ENCODE measurements around the gene ZDHHC14.

ZDHHC14 gene

DNA sequence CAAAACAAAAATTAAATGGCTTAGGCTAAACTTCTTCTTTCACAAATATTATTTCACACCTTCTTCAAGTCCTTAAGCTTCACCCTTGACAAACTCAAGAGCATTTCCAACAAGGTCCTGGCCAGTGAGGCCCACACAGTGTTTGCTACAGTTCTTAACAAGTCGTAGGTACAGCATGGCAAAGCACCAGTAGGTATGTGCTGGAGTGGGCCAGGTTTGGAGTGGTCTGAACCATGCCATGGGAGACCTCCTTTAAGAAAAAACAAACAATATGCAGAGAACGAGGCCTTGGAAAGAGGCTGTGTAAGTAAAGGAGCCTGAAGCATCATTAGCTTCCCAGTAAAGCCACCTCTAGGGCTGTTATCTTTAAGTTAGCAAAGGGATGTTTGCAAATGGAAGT lies 287.7 kb downstream of the ZDHHC14 start:
- DNase-seq (ENCODE audit: low spot score), result no peak

DNA sequence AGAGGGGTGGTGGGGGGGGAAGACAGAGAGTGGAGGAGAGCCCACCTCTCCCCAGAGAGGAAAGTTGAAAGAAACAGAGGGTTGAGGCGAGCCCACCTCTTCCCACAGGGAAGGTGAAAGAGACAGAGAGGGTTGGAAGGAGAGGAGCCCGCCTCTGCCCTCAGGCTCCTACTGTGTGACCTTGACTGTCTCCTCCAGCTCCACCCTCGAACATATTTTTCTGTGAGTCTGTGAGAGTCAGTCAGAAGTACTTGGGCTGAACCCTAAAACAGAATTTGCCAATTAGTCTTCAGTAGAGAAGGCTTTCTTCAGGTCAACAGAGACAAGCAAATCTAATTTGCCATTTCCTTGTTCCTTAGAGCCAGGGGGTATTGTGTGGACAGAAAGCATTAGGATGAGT lies 288.3 kb downstream of the ZDHHC14 start:
- no peak for DNase-seq (ENCODE audit: low spot score)

DNA sequence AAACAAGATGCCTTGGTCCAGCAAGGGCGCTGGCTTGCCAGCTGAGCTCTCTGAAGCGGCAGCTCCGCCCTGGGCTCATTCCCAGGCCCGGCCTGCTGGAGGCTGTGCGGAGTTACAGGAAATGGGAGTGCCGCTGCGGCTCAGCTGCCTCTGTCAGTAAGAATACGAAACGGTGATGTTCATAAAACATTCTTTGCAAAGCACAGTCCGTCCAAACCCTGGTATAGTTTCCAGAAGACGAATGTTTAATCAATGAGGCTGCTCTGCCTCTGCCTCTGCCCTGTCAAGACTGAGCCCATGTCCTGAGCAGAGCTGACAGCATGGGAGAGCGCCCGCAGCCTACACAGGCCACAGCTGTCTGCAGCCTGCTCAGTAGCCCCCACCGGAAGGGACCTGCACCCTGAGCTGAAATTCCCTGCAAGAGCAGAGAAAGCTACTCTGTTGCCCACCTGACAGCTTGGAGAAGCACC lies 288.8 kb downstream of the ZDHHC14 start:
- DNase-seq (ENCODE audit: low spot score), result no peak

DNA sequence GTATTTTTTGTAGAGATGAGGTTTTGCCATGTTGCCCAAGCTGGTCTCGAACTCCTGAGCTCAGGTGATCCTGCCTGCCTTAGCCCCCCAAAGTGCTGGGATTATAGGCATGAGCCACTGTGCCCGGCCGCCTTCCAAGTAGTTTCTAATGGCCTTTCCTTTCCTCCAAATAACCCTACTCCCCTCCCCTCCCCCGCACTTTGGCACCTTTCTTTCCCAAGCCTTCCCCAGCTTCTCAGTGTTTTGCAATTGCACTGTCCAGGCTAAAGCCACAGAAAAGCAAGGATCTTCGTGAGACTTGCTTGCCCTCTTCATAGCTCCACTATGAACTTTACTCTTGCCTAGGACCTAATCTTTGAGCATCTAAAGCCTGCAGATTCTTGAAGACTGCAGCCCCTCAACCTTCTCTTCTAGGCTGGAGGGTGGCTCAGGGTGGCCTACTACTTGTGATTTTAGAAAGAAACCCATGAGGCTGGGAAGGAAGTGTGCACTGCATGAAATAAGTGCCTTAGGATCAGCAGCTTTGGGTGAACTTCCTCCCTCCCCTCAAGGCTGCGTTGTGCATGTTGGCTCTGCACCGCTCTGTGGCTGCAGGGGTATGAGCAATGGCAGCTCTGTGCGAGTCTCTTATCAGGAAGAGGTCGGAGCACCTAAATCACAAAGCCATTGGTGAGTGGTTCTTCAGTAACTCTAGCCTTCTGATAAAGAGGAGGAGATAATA lies 289.6 kb downstream of the ZDHHC14 start:
- DNase-seq (ENCODE audit: low spot score), result no peak

DNA sequence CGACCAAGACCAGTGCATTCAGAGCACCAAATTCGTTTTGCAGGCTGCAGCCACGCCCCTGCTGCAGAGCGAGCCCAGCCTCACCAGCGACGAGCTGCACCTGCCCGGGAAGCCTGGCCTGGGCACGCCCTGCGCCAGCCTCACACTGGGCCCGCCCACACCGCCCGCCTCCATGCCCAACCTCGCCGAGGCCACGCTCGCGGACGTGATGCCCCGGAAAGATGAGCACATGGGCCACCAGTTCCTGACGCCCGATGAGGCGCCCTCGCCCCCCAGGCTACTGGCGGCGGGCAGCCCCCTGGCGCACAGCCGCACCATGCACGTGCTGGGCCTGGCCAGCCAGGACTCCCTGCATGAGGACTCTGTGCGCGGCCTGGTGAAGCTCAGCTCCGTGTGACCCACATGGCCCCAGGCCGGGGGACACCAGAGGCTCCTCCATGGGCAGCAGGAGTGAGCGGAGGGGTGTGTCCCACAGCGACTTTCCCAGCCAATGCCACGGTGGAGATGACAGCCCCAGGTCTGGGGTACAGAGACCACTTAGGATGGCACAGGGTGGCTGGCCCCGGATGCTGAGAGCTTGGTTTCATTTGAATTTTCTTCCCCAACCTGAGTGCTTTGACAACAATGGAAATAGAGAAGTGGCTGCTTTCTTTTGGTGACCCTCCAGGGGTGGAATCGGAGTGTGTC lies 291.9 kb downstream of the ZDHHC14 start:
- DNase-seq (ENCODE audit: low spot score), result no peak

DNA sequence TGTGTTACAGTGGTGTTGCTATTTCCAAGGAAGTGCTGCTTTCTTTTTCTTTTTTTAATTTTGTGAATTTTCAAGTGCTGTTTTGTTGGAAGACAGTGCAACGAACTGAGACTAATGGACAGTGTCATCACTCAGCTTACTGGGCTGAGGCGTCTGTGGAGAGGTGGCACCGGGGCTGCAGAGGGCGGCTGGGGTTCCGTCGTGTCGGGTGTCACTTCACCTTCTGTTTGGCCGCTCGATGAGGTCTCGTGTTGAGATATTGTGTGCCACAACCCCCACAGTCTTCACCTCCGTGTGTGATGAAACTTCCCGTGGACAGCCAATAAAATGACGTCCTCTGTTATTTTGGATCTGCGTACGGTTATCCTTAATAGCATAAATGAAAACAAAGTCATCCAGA lies 292.6 kb downstream of the ZDHHC14 start:
- DNase-seq (ENCODE audit: low spot score), result no peak

DNA sequence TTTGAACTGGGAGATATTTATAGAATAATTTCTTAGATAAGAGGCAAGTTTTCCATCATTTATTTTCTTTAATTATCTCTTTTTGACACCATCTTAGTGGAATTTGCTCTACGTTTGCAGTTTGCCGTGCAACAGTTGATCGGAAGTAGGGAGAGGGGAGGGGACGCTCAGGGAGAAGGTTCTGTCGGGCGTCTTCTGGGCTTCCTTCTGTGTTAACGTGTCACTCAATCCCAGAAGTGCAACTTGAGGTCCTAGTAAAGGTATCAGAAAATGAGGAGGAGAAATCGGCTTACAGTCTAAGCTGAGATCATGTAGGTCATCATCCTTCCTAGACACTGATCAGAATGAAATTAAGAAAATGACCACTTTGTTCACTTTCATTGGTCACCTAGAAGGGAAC lies 293.1 kb downstream of the ZDHHC14 start:
- DNase-seq (ENCODE audit: low spot score), result no peak

DNA sequence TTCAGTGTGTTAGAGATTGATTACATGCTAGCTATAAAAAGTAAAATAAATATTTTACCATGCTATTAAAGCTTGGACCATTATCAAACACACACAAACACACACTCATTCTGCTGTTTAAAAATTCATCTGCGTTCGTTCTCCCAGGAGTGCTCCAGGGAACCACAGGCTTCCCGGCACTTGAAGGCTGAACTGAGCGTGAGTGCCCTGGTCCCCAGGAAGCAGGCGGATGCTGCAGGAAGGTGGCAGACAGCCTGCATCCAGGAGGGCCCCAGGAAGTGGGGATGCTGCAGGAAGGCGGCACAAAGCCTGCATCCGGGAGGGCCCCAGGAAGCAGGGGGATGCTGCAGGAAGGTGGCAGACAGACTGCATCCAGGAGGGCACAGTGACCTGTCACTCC lies 294.8 kb downstream of the ZDHHC14 start:
- DNase-seq (ENCODE audit: low spot score), result no peak

DNA sequence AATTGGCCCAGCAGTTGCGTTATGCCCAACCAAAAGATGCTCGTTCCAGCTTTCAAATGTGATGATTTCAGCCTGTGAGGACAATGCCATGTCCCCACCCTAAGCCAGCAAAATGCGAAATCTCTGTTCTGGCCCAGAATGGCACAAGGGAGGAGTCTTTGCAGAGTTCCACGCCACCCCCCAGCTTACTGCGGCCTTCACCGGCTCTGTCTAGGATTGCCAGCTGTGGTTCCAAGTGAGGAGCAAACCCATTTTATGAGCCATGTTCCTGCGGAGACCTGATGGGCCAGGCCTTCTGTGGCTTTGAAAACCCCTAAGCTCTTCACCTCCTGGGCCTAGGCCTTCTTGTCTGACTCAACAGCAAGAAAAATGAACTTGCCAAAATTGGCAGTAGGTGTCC lies 295.3 kb downstream of the ZDHHC14 start:
- DNase-seq (ENCODE audit: low spot score), result no peak

DNA sequence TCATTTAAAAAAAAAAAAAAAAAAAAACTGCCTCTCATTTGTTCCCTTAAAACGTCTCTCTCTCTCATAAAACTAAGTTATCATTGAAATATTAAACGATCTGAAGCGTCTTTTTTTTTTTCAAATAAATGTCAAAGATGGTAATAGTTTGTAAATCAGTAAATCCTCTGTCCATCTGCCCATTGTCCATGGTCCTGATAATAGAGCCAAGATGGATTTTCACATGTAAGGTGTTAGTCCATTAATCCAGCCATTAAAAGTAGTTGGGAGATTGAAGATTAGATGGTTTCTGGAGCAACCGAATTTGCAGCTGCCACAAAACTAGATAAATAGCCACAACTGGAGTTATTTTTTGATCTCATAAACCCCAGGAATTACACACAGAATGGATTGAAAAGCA lies 296.2 kb downstream of the ZDHHC14 start:
- no peak for DNase-seq (ENCODE audit: low spot score)

DNA sequence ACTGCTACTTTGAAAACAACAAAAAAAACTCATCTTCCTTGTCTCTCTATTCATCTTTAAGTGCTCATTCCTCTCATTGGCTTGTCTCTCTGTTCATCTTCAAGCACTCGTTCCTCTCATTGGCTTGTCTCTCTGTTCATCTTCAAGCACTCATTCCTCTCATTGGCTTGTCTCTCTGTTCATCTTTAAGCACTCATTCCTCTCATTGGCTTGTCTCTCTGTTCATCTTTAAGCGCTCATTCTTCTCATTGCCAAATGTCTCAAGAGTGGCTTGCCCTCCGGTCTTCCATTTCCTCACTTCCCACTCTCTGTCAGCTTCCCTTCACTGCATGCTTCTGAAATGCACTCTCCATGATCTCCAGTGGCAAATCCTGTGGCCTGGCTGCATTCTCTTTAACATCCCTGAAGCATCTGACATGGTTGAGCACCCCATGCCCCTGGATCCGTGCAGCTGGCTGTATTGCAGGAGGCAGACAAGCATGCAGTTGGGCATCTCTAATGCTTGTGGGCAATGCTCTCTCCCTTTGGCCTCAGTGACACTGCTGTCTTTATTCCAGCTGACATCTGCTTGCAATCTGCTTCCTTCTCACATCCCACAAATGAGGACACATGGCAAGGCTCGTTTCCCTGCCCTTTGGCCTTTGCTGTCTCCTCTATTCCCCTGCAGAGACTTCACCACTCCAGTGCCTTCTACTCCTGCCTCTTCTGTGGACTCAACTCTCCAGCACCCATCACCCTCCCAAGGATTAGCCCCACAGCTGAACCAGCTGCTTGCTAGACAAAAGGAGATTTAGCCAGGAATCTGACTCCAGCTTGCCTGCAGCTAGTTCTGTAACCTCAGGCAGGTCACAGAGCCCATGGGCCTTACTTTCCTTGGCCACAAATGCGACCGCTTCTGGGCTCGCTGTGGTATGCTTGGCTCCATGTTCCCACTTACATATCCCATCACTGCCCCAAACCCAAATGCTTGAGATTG lies 298.9 kb downstream of the ZDHHC14 start:
- DNase-seq (ENCODE audit: low spot score), result no peak

DNA sequence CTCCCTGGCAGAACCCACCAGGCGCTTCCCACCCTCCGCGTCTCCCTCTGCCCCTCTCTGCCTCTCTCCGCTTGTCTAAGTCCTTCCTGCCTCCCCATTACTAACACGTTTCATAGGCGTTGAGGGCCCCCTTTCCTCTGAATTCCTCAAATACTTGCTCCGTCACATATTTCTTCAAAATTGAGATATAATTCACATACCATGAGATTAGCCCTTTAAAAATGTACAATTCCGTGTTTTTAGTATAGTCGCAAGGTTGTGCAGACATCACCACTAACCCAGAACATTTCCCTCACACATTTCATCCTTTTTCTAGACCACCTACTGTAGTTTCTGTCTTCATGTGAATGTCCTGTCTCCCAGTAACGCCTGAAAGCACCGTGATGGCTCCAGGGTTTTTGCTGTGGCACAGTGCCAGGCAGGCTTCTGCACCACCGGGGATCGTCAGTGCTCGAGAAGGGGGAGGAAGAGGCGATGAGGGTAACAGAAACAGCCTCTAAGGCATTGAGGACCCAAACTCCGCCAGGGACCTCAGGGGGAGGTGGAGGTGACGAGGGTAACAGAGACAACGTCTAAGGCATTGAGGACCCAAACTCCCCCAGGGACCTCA lies 300.2 kb downstream of the ZDHHC14 start:
- DNase-seq (ENCODE audit: low spot score), result no peak

DNA sequence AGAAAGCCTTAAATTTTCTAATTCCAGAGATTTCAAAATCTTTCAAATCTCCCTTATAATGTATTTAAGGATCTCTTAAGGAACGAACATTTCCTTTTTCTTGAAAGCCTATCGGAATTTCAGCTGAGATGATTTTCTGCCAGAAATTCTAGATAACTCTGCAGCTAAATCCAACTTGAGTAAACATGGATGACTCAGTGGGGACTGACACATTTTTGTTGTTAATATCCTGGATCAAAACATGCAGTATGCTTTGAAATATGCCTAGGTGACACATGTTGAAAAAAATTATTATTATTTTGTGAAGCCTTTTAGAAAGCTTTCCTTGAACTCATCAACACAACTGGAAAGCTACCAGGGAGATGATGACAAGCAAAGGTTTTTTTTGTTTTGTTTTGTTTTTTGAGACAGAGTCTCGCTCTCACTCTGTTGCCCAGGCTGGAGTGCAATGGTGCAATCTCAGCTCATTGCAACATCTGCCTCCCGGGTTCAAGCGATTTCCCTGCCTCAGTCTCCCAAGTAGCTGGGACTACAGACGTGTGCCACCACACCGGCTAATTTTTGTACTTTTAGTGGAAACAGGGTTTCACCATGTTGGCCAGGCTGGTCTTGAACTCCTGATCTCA lies 302.0 kb downstream of the ZDHHC14 start:
- DNase-seq (ENCODE audit: low spot score), result peak; percentile 57

DNA sequence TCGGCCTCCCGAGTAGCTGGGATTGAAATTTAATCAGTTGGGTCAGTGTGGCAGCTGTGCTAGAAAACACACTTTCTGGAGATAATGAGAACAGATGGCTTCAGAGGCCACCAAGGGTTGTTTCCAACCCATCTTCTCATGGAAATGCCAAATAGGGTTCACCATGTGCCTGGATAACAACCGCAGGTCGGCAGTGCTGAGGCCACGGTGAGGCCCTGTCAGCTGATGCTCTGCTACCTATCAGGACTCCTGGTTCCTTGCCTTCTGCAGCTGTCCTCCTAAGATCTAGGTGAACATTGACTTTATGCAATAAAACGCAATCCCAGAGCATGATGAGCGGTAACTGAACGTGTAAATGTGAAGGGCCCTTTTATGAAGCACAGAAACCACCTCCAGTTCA lies 302.7 kb downstream of the ZDHHC14 start:
- DNase-seq (ENCODE audit: low spot score), result no peak

DNA sequence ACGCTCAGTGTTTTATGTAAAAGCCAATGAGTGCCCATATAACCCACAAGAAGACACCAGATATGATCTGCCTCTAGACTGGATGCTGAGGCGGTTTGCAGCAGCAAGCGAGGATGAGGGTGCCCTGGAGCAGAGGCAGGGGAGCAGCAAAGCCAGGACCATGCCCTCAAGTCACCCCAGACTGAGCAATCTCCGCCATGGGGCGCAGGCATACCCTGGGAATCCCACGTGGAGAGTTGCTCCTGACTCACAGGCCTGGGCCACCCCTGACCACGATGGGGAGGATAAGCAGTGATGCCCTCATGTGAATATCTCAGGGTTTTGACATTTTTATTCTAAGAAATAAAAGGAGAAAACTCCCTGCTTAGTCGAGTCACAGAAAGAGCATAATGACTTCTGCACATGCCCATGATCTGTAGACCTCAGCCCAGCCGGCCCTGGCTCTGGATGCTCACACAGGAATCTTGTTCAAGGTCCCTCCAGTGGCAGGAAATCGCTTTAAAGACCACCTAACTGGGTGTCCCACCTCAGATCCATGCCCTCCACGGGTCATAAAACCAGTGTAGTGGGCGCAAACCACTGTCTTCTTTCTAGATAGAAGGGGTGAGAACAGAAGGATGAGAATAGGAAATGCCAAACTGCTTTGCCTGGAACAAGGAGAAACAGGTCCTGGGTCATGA lies 303.8 kb downstream of the ZDHHC14 start:
- DNase-seq (ENCODE audit: low spot score), result no peak

DNA sequence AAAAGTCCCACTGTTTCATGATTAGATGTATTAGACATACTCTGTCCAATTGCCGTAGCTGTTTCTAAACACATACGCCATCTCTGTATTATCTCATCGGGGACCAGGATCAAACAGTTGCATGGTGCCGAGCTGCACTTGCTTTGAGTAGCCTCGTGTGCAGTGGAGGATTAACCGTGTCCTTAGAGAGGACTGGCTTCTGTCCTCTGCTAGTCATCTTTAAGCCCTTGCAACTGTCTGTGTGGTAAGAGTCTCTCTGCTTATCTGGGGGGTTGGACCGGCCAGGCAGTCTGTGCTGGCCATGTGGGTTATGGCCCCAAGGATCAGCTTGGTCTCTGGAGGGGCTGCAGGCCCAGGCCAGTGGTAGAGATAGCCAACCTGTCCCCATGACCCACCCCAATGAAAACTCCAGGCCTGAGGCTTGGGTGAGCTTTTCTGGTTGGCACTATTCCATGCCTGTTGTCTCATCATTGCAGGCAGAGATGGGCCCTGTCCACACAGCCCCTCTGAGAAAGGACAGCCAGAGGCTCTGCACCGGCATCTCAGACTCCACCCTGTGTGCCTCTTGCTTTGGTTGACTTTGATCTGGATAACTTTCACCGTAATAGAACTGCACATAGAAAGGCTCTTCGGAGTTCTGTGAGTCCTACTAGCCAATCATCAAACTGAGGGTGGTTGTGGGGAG lies 304.7 kb downstream of the ZDHHC14 start:
- DNase-seq (ENCODE audit: low spot score), result no peak

DNA sequence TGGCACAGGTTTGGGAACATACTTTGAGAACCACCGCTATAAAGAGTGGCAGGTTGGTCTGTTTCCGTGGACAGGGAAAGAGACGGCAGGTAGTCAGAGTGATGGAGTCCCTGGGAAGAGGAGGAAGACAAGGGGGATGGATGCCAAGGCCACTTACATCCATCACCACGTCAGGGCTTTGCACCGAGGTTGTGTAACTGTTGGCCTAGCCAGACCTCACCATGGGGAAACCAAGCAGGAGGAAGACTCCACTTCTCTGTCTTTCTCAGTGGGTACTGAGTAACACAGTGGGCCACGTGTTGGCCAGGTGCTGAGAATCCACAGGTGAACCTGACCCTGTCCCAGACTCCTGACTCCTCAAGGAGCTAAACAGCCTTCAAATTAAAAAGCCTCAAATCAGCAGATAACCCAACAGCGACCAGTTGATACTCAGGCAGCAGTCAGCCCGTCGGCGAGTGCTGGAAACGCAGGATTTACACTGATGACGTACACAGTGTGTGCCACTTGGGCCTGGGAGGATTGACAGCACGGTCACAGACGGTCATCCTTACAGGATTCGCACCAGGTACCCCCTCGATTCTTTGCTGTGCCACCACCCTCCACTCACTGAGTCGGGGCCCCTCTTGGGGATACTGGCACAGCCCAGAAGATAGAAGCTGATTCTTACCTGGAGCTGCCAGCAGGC lies 307.4 kb downstream of the ZDHHC14 start:
- DNase-seq (ENCODE audit: low spot score), result no peak

DNA sequence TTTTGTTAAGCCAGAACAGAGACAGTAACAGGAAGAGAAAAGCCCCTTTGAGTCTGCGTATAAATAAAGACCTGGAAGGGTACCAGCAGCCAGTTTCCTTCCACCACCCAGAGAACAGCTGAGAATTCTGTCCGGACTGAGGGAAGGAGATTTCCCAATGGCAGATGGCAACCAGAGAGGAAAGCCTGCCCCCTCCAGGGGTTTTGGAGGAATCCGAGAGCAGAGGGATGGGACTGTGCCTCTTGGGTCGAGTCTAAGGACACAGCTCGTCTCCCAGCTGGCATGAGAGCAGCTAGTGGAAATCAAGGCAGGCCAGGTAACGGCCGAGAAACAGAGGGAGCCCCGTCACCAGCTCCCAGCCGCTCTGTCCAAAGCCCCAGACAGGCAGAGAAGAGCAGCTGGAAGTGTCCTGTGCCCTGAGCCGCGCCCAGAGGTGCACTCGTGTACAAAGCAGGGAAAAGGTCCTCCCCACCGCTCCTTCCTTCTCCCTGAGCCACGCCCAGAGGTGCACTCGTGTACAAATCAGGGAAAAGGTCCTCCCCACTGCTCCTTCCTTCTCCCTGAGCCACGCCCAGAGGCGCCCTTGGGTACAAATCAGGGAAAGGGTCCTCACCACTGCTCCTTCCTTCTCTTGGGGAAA lies 308.1 kb downstream of the ZDHHC14 start:
- DNase-seq (ENCODE audit: low spot score), result no peak

DNA sequence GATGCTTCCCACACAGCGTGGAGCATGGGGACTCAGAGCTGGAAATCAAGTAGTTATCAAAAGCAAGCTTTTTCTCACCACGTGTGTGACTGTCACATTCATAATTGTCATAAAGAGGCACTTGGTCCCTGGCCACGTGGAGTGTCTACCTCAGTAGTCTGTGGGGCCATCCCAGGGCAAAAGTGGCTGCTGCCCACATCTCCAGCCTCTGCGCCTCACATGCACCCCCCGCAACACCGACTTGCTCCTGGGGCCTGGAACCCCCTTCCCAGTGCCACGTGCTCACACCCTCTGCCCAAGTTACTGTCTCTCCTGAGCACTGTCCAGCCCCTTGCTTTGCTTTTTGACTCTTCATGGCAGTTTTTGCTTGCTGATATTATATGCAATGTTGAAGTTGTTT lies 308.9 kb downstream of the ZDHHC14 start:
- DNase-seq (ENCODE audit: low spot score), result no peak

Measured in RKO (cell line).